GM19452 (cell line): ENCODE measurements around the gene POMT2.

ENCODE experiments used
- ATAC-seq: cut with Tn5 transposase; IDR thresholded peaks from one replicate; pipeline ENCODE4 v1.9.1; 2021; ENCODE audit not compliant: unreplicated experiment

Gene POMT2

DNA sequence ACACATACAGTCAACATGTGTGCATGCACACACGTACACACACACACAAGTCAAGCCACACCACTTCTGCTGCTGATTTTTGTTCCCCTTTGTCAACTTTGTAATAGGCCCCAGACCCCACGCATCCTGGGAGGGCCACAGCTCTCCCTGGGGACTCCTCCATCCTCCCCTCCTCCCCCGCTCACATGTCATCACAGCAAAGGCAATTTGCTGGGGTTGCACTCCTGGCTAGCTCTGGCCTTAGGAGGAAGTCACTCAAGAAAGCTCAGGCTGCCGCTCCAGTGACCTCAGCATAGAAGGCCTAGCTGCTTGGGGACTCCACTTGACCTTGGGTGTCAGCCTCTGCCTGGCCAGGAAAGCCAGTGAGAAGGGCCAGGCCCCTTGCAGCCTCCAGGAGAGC lies 76.8 kb downstream of the POMT2 start:
- no peak for ATAC-seq

DNA sequence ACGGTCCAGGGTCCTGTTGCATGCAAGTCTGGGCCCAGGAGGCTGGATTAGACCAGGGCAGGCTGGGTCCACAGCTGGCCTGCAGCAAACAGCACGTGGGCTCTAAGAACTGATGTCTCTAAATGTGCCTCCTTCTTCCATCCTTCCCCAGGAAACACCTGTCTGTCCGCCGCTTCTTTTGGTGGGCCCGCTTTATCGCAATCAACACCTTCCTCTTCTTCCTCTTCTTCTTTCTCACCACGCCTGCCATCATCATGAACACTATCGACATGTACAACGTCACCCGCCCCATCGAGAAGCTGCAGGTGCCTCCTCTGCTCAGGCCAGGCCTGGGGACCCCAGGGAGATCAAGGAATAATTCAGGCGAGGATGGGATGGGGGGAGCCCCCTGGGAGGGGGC lies 77.9 kb downstream of the POMT2 start:
- ATAC-seq = no peak

DNA sequence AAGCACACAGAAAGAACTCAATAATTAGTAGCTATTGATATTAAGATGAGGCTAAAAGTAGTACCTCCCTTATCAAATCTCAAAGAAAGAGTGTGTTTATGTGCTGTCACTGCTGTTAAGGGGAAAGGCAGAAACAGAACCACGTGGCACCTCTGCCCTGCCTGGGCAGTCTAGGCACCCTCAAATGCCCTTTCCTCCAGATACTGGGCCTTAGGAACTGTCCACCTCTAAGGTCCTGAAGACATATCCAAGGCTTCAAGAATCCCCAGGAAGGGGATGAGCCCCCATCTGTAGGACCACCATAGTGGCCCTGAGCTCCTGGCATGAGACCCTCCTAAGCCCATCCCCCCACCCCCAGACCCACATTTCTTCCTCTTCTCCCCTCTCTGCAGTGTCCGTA lies 78.7 kb downstream of the POMT2 start:
- ATAC-seq = no peak

DNA sequence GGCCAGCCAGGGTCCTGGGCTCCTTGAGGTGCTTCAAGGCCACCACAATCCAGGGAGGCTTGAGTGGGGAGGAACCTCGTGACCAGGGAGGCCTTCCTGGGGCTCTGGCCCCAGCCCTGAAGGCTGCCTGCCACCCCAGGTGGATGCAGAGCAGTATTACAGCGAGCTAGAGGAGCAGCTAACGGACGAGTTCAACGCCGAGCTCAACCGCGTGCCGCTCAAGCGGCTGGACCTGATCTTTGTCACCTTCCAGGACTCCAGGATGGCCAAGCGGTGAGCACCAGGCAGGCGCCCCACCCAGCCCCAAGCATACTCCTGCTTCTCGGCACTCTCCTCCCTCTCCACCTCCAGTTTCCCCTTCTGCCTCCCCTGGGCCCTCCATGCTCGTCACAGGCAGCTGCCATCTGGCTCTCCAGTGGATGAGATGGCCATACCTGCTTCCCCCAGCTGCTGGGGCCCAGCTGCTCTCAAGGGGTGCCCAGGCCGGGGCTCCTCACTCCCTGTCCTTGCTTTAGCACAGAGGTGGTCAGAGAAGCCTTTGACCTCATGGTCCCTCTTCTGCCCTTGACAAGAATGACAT lies 80.3 kb downstream of the POMT2 start:
- no peak for ATAC-seq

DNA sequence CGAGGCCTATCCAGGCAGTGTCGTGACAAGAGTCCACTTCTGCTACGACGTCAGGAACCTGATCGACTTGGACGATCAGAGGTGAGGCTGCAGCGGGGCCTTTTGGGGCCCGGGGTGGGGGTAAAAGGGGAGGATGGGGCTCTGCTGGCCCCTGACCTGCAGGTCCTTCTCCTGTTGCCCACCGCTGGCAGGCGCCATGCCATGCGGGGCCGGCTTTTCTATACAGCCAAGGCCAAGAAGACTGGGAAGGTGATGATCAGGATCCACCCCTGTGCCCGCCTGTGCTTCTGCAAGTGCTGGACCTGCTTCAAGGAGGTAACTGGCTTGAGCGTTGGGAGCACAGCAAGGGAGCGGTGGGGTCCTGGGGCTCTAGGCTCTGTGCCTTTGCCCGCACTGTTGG lies 81.3 kb downstream of the POMT2 start:
- ATAC-seq = no peak

DNA sequence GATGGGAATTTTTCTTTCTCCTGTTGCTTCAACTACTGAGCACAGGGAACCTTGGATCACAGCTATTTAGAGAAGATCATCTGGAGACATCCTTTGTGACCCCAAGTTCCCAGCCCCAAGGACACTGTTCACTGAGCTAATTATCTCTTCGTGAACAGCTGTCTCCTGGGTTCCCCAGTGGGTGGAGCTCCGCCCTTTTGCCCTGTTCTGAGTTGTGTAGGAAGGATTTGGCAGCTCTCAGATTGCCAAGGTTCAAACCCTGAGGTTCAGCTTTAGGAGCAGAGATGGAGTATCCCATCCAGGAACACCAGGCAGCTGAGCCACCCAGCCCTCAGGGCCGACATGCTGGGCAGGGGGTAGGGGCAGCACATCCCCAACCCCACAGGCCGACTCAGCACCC lies 81.7 kb downstream of the POMT2 start:
- ATAC-seq = no peak

DNA sequence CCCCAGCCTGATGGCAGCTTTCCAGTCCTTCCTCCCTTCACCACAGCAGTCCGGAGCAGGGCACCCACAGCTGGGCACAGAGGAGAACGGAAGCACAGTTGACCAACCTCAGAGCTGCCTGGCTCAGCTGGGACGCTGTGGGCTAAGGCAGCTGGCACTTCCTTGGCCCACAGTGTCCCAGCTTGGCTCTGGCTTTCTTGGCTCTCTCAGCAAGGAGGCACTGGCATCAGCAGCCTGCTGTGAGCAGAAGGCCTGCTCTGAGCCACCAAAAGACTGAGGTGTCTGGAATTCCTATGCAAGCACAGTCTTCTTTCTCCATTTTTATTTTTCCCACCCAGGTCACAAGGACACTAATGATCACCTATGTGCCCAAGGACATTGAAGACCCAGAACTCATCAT lies 82.3 kb downstream of the POMT2 start:
- no peak for ATAC-seq

DNA sequence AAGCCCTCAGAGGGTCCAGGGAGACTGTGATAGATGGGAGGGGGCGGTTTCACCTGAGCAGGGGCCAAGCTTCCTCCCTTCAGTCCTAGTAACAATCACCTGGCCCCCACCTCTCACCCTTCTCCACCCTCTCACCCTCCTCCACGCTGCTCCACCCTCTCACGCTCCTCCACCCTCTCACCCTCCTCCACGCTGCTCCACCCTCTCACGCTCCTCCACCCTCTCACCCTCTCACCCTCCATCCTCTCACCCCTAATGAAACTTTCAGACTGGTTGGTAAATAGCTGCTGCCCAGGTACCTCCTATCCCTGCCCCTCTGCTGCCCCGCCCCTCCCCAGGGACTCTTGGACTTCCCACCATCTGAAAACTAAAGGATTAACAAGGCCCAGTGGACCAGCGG lies 83.9 kb downstream of the POMT2 start:
- ATAC-seq = no peak

DNA sequence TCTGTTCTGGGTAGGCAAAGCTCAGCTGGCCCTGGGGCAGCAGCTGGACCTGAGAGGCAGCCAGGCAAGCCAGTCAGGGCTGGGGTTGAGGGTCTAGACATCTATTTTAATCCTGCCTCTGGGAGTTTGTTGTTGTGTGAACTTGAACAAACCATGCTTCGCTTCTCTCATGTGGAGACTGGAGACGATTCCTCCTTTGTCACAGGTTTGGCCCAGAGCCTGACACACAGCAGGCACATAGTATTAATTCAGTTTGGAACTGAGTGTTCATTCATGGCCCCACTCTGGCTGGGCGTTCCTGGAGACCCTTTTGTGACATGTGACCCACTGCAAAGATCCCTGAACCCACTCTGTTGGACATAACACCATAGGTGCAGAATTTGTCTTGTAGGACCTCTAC lies 89.0 kb downstream of the POMT2 start:
- ATAC-seq = no peak

DNA sequence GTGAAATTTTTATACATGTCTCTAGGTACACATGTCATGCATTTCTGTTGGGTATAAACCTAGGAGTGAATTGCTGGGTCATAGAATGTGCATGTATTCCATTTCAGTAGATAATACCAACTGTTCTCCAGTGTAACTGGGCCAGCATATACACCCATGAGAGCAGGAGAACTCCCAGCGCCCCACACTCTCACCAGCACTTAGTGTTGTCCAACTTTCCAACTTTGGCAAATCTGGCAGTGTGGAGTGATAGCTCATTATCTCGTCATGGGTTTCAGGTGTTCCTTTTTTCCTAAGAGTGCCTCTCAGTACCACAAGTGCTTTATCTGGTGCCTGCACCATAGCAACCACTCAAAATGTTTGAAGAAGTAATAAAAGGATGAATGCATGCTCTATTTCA lies 89.8 kb downstream of the POMT2 start:
- no peak for ATAC-seq

DNA sequence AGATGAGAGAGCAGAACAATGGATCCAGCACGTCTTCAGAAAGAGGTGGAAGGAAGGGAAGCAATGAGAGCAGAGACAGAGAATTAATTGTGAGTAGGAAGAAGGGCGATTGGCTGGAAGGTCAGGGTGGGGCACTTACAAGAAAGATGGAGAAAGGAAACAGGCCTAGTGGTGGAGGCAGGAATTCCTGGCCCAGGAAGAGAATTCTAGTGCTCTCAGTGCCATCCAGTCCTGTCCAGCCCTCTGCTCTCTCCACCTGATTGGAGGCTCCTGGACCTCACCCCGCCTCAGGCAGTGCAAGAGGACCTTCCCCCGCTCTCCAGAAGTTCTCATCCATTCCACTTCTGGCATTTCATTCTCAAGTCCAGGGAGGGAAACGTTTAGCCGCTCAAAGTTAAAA lies 92.6 kb downstream of the POMT2 start:
- ATAC-seq = no peak

DNA sequence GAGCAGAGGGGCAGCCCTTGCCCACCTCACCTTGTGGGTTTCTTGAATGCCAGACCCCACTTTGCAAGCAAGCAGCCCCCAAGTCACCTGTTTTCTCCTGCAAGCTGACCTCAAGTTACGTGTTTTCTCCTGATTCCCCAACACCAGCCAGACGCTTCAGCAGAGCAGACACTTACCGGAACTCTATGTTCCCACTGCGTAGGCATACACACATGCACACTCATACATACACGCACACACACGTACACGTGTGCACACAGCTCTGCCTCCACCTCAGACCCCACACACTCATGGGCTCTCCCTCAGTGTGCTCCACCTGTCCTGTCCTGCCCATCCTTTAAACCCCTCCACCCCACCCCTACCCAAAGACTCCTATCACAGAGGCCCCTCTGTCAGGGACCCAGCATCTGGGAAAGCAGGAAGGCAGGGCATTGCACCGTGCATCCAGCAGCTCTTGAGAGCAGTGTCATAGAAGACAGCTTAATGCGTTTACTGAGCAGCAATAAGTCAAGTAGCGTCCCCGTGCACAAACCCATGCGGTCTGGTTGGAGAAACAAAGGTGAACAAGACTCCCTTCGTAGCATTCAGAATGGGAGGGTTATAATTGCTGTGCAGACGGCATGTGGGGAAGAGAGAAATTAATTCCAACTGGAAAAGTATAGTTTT lies 94.7 kb downstream of the POMT2 start:
- ATAC-seq = no peak

DNA sequence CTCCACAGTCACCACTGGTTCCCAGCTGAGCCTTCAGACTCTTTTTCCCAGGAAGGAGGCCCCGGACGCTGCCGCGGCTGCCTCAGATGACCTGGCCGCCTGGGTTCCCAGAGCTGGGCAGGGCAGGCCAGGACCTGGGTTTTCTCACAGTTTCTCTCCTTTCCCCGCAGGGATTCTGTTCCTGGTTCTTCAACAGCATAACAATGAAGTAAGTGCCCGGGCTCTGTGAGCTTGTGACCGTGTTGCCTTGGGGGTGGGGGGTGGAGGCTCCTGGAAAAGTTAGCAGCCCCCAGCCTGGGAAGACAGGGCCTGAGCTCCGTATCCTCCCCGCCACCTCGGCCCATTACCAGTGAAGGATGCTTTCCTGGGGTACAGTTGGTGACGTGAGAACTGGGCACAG lies 95.4 kb downstream of the POMT2 start:
- no peak for ATAC-seq
